Progenitor cell of endocrine pancreas (in vitro differentiated cells): ENCODE results near the gene RGS14. TPM values are rescaled to one million over a fixed set of nuclear protein-coding genes. Genes with fewer than 3 reads are reported as not detected.

Source experiments
- DNase-seq: peaks from one replicate; pipeline ENCODE4 v3.0.0; 2021; ENCODE audit warnings: low spot score; ENCODE audit not compliant: unreplicated experiment
- H3K27ac Mint-ChIP-seq: 2 replicates; pipeline ENCODE4 v1.8.0; 2021; ENCODE audit warnings: mild to moderate bottlenecking, moderate library complexity, mixed read lengths
- H3K27me3 Mint-ChIP-seq: 2 replicates; pipeline ENCODE4 v1.8.0; 2021; ENCODE audit warnings: mixed read lengths
- H3K36me3 Mint-ChIP-seq: 2 replicates; pipeline ENCODE4 v1.8.0; 2022; ENCODE audit warnings: mixed read lengths; ENCODE audit not compliant: insufficient read depth
- H3K4me1 Mint-ChIP-seq: 2 replicates; pipeline ENCODE4 v1.8.0; 2021; ENCODE audit warnings: low read depth, mixed read lengths
- H3K4me3 Mint-ChIP-seq: 2 replicates; pipeline ENCODE4 v1.8.0; 2021; ENCODE audit warnings: low read depth, mild to moderate bottlenecking, moderate library complexity, mixed read lengths
- H3K9me3 Mint-ChIP-seq: 2 replicates; pipeline ENCODE4 v1.8.0; 2021; ENCODE audit warnings: low read depth, mixed read lengths
- total RNA-seq: library from RNA; stranded (reverse); gene quantifications from 2 replicates; pipeline ENCODE4 v1.2.1, GENCODE V29; 2021
- TF ChIP-seq, protein P1 (sequence below): fragments of 200-600 bp; sonication (generic); IDR thresholded peaks from one replicate; pipeline ENCODE4 v1.5.0; 2021; ENCODE audit warnings: antibody characterized with exemption, mild to moderate bottlenecking; ENCODE audit not compliant: unreplicated experiment

RGS14 gene
- total RNA-seq, 1 donor from 2014 or later: 13.0 TPM

DNA sequence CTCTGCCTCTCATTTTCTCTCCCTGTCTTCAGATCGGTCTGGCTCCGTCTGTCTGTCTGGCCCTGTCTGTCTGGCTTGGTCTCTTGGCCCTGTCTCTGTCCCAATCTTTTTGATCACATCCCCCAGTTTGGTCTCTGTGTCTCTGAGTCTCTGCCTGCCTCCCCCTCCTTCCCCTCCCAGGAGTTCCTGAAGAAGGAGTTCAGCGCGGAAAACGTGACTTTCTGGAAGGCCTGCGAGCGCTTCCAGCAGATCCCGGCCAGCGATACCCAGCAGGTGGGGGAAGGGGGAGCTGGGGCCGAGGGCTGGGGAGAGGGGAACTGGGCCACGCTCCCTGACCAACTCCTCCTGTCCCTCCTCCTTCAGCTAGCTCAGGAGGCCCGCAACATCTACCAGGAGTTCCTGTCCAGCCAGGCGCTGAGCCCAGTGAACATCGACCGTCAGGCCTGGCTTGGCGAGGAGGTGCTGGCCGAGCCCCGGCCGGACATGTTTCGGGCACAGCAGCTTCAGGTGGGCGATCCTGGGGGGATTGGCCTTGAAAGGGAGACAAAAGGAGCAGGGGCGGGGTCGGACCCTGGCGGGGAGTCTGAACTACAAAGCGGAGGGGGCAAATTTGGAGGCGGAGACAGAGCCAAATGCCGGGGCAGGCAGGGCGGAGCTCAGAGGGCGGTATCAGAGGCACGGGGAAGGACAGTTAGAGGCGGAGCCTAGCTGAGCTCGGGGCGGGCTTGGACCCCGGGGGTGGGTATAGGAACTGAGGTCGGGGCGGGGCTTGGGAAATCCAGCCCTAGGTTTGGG, 9.0 kb downstream of the RGS14 start:
- H3K27me3 Mint-ChIP-seq: peaks cover 13% of the 10 kb centered on the region
- peak; percentile 79 for DNase-seq
- no peaks in the 10 kb centered on the region for H3K36me3 Mint-ChIP-seq
- TF ChIP-seq, protein P1, sequence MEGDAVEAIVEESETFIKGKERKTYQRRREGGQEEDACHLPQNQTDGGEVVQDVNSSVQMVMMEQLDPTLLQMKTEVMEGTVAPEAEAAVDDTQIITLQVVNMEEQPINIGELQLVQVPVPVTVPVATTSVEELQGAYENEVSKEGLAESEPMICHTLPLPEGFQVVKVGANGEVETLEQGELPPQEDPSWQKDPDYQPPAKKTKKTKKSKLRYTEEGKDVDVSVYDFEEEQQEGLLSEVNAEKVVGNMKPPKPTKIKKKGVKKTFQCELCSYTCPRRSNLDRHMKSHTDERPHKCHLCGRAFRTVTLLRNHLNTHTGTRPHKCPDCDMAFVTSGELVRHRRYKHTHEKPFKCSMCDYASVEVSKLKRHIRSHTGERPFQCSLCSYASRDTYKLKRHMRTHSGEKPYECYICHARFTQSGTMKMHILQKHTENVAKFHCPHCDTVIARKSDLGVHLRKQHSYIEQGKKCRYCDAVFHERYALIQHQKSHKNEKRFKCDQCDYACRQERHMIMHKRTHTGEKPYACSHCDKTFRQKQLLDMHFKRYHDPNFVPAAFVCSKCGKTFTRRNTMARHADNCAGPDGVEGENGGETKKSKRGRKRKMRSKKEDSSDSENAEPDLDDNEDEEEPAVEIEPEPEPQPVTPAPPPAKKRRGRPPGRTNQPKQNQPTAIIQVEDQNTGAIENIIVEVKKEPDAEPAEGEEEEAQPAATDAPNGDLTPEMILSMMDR: no peak
- peak overlapping the region; percentile 83 for H3K4me3 Mint-ChIP-seq
- H3K4me1 Mint-ChIP-seq: peaks cover 19% of the 10 kb centered on the region
- H3K27ac Mint-ChIP-seq: peak overlapping the region; percentile 85
- H3K9me3 Mint-ChIP-seq: no peaks in the 10 kb centered on the region

DNA sequence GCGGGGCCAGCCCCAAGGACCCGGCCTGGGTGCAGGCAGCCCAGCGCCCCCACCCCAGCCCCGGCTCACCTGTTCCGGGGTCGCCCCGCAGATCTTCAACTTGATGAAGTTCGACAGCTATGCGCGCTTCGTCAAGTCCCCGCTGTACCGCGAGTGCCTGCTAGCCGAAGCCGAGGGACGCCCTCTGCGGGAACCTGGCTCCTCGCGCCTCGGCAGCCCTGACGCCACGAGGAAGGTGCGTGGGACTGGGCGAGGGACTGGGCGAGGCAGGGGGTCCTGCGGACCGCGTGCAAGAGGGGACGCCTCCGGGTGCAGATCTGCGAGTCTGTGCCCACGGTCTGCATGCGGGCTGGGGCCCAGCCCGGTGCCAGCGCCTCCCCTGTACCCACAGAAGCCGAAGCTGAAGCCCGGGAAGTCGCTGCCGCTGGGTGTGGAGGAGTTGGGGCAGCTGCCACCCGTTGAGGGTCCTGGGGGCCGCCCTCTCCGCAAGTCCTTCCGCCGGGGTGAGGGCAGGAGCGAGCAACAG, 9.7 kb downstream of the RGS14 start:
- TF ChIP-seq, protein P1: no peak
- no peaks in the 10 kb centered on the region for H3K9me3 Mint-ChIP-seq
- peaks cover 11% of the 10 kb centered on the region for H3K27me3 Mint-ChIP-seq
- peaks cover 15% of the 10 kb centered on the region for H3K4me1 Mint-ChIP-seq
- no peak for DNase-seq
- H3K36me3 Mint-ChIP-seq: no peaks in the 10 kb centered on the region
- H3K27ac Mint-ChIP-seq: no peak overlapping the region
- H3K4me3 Mint-ChIP-seq: peak overlapping the region; percentile 46

DNA sequence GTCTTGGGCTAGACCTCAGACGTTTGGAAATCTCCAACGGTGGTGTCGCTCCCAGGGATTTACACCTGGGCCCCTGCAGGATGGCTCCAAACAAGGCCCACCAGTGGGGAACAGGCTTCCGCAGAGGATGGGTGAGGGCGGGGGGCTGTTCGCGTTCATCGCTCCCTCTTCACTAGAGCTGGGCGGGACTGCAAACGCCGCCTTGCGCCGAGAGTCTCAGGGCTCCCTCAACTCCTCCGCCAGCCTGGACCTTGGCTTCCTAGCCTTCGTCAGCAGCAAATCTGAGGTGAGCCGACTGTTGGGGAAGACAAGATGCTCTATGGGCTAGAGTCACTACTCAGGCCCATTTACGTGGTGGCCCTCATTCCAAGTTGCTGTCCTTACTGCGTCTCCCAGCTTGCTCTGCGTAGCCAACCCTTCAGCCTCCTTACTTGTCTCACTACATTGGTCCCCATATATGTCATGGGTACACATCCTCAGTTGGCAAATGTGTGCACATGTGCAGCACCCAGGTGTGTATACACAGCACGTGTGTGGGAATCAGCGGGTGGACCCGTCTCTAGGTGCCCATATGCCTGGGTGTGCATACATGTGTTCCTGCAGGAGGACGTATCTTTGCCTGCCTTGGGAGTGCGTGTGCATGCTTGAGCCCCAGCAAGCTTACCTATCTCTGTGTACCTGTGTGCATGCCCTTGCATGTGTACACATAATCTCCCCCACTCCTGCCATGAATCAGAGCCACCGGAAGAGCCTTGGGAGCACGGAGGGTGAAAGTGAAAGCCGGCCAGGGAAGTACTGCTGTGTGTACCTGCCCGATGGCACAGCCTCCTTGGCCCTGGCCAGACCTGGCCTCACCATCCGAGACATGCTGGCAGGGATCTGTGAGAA, 10.5 kb downstream of the RGS14 start:
- Mint-ChIP-seq H3K27me3 (peaks cover 11% of the 10 kb centered on the region), H3K4me1 (peaks cover 13% of the 10 kb centered on the region), H3K4me3 (no peak overlapping the region), H3K9me3 (no peaks in the 10 kb centered on the region), H3K27ac (no peak overlapping the region), H3K36me3 (no peaks in the 10 kb centered on the region)
- DNase-seq: no peak
- TF ChIP-seq, protein P1: no peak

DNA sequence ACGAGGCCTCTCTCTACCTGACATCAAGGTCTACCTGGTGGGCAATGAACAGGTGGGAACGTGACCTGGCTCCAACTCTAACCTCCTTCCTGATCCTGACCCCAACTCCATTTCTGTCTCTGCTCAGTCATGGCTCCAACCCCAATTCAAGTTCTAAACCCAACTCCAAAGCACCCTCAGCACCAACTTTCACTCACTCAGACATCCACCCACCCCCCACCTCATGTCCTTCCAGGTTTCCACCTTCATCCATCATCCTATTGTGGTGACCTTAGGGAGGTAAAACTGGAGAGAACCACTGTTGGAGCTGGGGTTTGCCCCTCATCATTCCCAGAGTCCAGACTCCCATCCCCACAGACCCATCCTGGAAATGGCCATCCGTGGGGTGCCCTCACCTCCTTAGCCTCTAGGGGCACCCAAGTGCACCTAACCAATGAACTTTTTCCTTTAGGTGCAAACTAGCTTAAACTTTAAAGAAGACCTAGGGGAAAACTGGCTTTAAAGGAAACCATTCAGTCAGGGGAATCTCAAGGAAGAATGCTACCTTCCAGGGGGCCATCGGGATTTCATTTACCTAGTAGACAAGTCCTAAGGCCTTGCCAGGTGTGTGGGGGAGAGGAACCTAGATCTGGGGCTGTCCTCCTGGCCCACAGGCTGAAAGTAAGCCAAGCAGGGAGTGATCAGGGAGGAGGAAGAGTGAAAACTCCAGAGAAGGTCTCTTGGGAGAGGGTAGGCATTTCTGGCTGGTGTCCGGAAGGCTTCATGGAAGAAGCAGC, 11.3 kb downstream of the RGS14 start:
- TF ChIP-seq, protein P1: peak; percentile 59
- H3K4me3 Mint-ChIP-seq: peak overlapping the region; percentile 25
- peaks cover 13% of the 10 kb centered on the region for H3K4me1 Mint-ChIP-seq
- no peak overlapping the region for H3K27ac Mint-ChIP-seq
- no peak for DNase-seq
- peaks cover 11% of the 10 kb centered on the region for H3K27me3 Mint-ChIP-seq
- no peaks in the 10 kb centered on the region for H3K36me3 Mint-ChIP-seq
- no peaks in the 10 kb centered on the region for H3K9me3 Mint-ChIP-seq
